ENCODE measurements around the gene HPGDS.

- no peak for TF ChIP-seq ELF4 (IDR thresholded peaks at IDR 0.05)
- no peak for TF ChIP-seq SUZ12 (IDR thresholded peaks at IDR 0.05)
- TF ChIP-seq SP1 (IDR thresholded peaks at IDR 0.05): no peak
- TF ChIP-seq TARDBP (IDR thresholded peaks at IDR 0.05): no peak
- TF ChIP-seq NFRKB (IDR thresholded peaks at IDR 0.05): no peak
- TF ChIP-seq BHLHE40 (IDR thresholded peaks at IDR 0.05; ENCODE audit: borderline replicate concordance): no peak
- no peak for TF ChIP-seq L3MBTL2 (conservative IDR thresholded peaks at IDR 0.05)
- TF ChIP-seq FOXM1 (IDR thresholded peaks at IDR 0.05; ENCODE audit: borderline replicate concordance): no peak
Measured at GRCh38 chr4:94352996-94353395, 10.4 kb upstream of the HPGDS start.
